CD4-positive, alpha-beta T cell (primary cell): Measurements from ENCODE around the gene YIPF7. TPM values are rescaled to one million over a fixed set of nuclear protein-coding genes. Genes with fewer than 3 reads are reported as not detected.

Source experiments
- ATAC-seq: fragments of 200-7000 bp; cut with Tn5 transposase; one replicate; pipeline ENCODE4 v1.10.0; 2022; ENCODE audit warnings: mild to moderate bottlenecking; ENCODE audit not compliant: poor library complexity
- CTCF ChIA-PET: fragments of 350-600 bp; sonication (Branson Sonifier 250); formaldehyde crosslinking; loops from one replicate; lab custom pipeline; 2021; ENCODE audit warnings: antibody characterized with exemption, inconsistent platforms; lab: Charles Lee
- POLR2A ChIA-PET: fragments of 350-600 bp; sonication (Branson Sonifier 250); formaldehyde crosslinking; loops from one replicate; lab custom pipeline; 2021; ENCODE audit warnings: antibody characterized with exemption, inconsistent platforms; lab: Charles Lee
- DNase-seq, 14 experiments: peaks; one replicate each; pipeline ENCODE4 v3.0.0-alpha.2; 2013 to 2020; ENCODE audit warnings: mixed read lengths in 2 of 14
- H3K27ac ChIP-seq, 2 donors: one replicate each; pipeline versions ENCODE4 v1.5.1 to v1.7.0; 2013; ENCODE audit warnings: low read length in 2 of 2, low read depth in 1 of 2, mild to moderate bottlenecking in 1 of 2
- H3K27me3 ChIP-seq, 2 experiments: 1 replicate in 1 of 2; 2 replicates in 1 of 2; pipeline versions ENCODE4 v1.6.1 to v1.7.0; 2013; ENCODE audit warnings: low read length in 2 of 2, control low read depth in 1 of 2, mild to moderate bottlenecking in 1 of 2, moderate library complexity in 1 of 2; ENCODE audit not compliant: insufficient read depth in 2 of 2, control insufficient read depth in 1 of 2
- H3K36me3 ChIP-seq: one replicate; pipeline ENCODE4 v1.6.1; 2013; ENCODE audit warnings: low read length, control low read depth; ENCODE audit not compliant: insufficient read depth
- H3K4me1 ChIP-seq: one replicate; pipeline ENCODE4 v1.6.1; 2013; ENCODE audit warnings: low read length, control low read depth; ENCODE audit not compliant: insufficient read depth
- H3K4me3 ChIP-seq: one replicate; pipeline ENCODE4 v1.5.1; 2013; ENCODE audit warnings: mild to moderate bottlenecking, low read length, moderate library complexity
- H3K9me3 ChIP-seq, 2 experiments: 1 replicate in 1 of 2; 2 replicates in 1 of 2; pipeline versions ENCODE4 v1.6.1 to v1.7.0; 2013; ENCODE audit warnings: low read length in 2 of 2, mild to moderate bottlenecking in 2 of 2, control low read depth in 1 of 2, moderate library complexity in 1 of 2; ENCODE audit not compliant: control insufficient read depth in 1 of 2, insufficient read depth in 1 of 2
- H3K27ac Mint-ChIP-seq: one replicate; pipeline ENCODE4 v1.8.0; 2020; ENCODE audit warnings: mixed read lengths
- H3K27me3 Mint-ChIP-seq: one replicate; pipeline ENCODE4 v1.8.0; 2021; ENCODE audit warnings: mixed read lengths
- H3K36me3 Mint-ChIP-seq: one replicate; pipeline ENCODE4 v1.8.0; 2021; ENCODE audit warnings: low read depth, mixed read lengths
- H3K4me1 Mint-ChIP-seq: one replicate; pipeline ENCODE4 v1.8.0; 2021; ENCODE audit warnings: low read depth, mixed read lengths
- H3K4me3 Mint-ChIP-seq: one replicate; pipeline ENCODE4 v1.8.0; 2020; ENCODE audit warnings: mild to moderate bottlenecking, mixed read lengths
- H3K9me3 Mint-ChIP-seq: one replicate; pipeline ENCODE4 v1.8.0; 2020; ENCODE audit warnings: mixed read lengths
- CTCF ChIP-seq: fragments of 200-600 bp; IDR thresholded peaks from one replicate; pipeline ENCODE4 v1.8.0; 2022; ENCODE audit warnings: antibody characterized with exemption, mild to moderate bottlenecking
- intact Hi-C, 2 experiments: fragments of 100-400 bp; cut with DNase I in 1 of 2; cut with micrococcal nuclease in 1 of 2; formaldehyde crosslinking; loops; one replicate each; pipeline versions ENCODE4 v1.15.1 to v1.9.0; 2023 to 2025; cut with DNase I, micrococcal nuclease
- total RNA-seq, 174 experiments: library from RNA in 2 of 174; stranded (reverse) in 2 of 174; gene quantifications; one replicate each; pipeline ENCODE4 v1.2.3 and lab custom pipeline; 2021 to 2026

Gene YIPF7
- total RNA-seq, 2 experiments from 2014 or later, result not detected

GRCh38 chr4:44678094-44679041 lies 26.9 kb upstream of the YIPF7 start, which contains the start of gene GUF1:
GUF1 (plus strand) TSS chr4:44678420; CDS start chr4:44678623, 203 bp downstream.
- ChIA-PET CTCF (interaction anchor here (0.8 to 1.2 kb wide), 6 partner anchors 10 to 48 kb away, joined by 3 to 5 read pairs (median 4); partner anchors contain the start of gene GNPDA2), POLR2A (interaction anchor here (1.0 to 3.9 kb wide), 12 partner anchors 13 to 48 kb away, joined by 3 to 76 read pairs (median 6); partner anchors contain the start of gene GNPDA2)
- peak within 1 kb of the TSS; percentile 99 for H3K4me3 Mint-ChIP-seq
- peak; percentile 90 for ATAC-seq
- peak within 1 kb of the TSS; percentile 84 for H3K4me3 ChIP-seq
- peaks cover 20% of the 10 kb centered on the region for H3K36me3 ChIP-seq
- peak; percentile 78 to 95 (median 86) for DNase-seq
- peaks cover 7% of the 10 kb centered on the region for H3K4me1 ChIP-seq
- H3K27me3 ChIP-seq, result no peaks in the 10 kb centered on the region
- peaks cover 43% of the 10 kb centered on the region for H3K4me1 Mint-ChIP-seq
- intact Hi-C loops, result loop anchor here in 1 of 2 experiments (5.0 kb wide), 1 partner anchor 49 kb away; the partner anchor contains the start of gene GNPDA2
- no peaks in the 10 kb centered on the region for H3K27me3 Mint-ChIP-seq
- H3K27ac ChIP-seq, result peak within 1 kb of the TSS; percentile 92 to 95
- peaks cover 38% of the 10 kb centered on the region for H3K36me3 Mint-ChIP-seq
- H3K27ac Mint-ChIP-seq, result peak within 1 kb of the TSS; percentile 100
- no peaks in the 10 kb centered on the region for H3K9me3 Mint-ChIP-seq
- TF ChIP-seq CTCF, result no peak
- no peaks in the 10 kb centered on the region for H3K9me3 ChIP-seq

GRCh38 chr4:44675366-44675765 lies 23.9 kb upstream of the YIPF7 start:
- ATAC-seq (no peak), DNase-seq (no peak)
- Mint-ChIP-seq H3K4me3 (no peak overlapping the region), H3K36me3 (peaks cover 14% of the 10 kb centered on the region), H3K27me3 (peaks cover 5% of the 10 kb centered on the region), H3K9me3 (no peaks in the 10 kb centered on the region), H3K4me1 (peaks cover 25% of the 10 kb centered on the region), H3K27ac (no peak overlapping the region)
- H3K27me3 ChIP-seq, result no peaks in the 10 kb centered on the region
- H3K4me1 ChIP-seq, result peaks cover 7% of the 10 kb centered on the region
- ChIA-PET CTCF (no interaction called here), POLR2A (no interaction called here)
- no peak for TF ChIP-seq CTCF
- intact Hi-C loops, result loop anchor here in 1 of 2 experiments (5.0 kb wide), 1 partner anchor 52 kb away; the partner anchor contains the start of gene GNPDA2
- H3K9me3 ChIP-seq, result no peaks in the 10 kb centered on the region
- H3K36me3 ChIP-seq, result no peaks in the 10 kb centered on the region
- no peak overlapping the region for H3K27ac ChIP-seq
- no peak overlapping the region for H3K4me3 ChIP-seq

GRCh38 chr4:44674471-44674870 lies 23.0 kb upstream of the YIPF7 start:
- Histone ChIP-seq H3K27ac (no peak overlapping the region), H3K9me3 (no peaks in the 10 kb centered on the region), H3K4me1 (peaks cover 7% of the 10 kb centered on the region), H3K36me3 (no peaks in the 10 kb centered on the region), H3K4me3 (no peak overlapping the region), H3K27me3 (peaks cover 0 to under 1% of the 10 kb centered on the region in 2 experiments)
- Mint-ChIP-seq H3K4me1 (peaks cover 18% of the 10 kb centered on the region), H3K9me3 (no peaks in the 10 kb centered on the region), H3K27me3 (peaks cover 9% of the 10 kb centered on the region), H3K36me3 (peaks cover 14% of the 10 kb centered on the region), H3K4me3 (no peak overlapping the region), H3K27ac (no peak overlapping the region)
- CTCF ChIA-PET, result no interaction called here
- DNase-seq, result no peak
- POLR2A ChIA-PET, result no interaction called here
- no peak for TF ChIP-seq CTCF
- ATAC-seq, result no peak
- intact Hi-C loops, result no loop called here
